Activated CD4-positive, alpha-beta T cell treated with anti-CD3 and anti-CD28 coated beads for 1 hour (primary cell): ENCODE data around the gene FNIP1.
"Not testable (repeated sequence)": the region's sequence is repeated elsewhere in the genome, so short reads cannot be mapped to it uniquely, and the experiment has no call there.

ENCODE experiments used
- DNase-seq: peaks from one replicate; pipeline ENCODE4 v3.0.0-alpha.2; 2020

The FNIP1 gene

DNA sequence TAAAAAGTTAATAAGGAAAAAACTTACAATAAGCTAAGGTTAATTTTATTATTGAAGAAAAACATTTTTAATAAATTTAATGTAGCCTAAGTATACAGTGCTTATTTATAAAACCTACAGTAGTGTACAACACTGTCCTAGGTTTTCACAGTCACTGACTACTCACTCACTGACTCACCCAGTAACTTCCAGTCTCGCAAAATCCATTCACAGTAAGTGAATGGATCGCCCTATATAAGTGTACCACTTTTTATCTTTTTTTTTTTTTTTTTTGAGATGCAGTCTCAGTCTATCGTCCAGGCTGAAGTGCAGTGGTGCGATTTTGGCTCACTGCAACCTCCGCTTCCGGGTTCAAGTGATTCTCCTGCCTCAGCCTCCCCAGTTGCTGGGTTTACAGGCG is 47.7 kb downstream of the FNIP1 start:
- DNase-seq, result no peak

- DNase-seq, result no peak
Measured at GRCh38 chr5:131747180-131748105, 49.4 kb downstream of the FNIP1 start.

DNA sequence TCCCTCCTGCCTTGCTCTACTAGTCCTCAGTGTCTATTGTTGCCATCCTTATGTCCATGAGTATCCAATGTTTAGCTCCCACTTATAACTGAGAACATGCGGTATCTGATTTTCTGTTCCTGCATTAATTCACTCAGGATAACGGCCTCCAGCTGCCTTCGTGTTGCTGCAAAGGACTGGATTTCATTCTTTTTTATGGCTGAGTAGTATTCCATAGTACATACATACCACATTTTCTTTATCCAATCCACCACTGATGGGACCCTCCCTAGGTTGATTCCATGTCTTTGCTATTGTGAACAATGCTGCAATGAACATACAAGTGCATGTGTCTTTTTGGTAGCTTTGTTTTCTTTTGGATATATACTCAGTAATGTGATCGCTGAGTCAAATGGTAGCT is 50.4 kb downstream of the FNIP1 start:
- no peak for DNase-seq

DNA sequence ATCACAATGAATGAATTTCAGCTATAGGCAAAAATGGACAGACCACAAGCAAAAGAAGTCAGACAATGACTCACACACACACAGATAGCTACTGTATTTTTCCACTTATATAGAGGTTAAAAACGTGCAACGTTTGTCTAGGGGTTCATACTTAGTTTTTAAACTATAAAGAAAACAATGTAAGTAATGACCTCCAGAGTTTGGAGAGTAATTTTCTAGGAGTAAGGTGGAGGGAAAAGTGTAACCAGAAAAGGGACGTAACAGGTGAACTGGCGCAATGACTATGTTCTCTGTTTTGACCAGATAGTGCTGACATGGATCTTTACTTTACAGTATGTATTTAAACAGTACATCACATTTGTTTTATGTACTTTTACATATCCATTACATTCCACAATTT is 51.1 kb downstream of the FNIP1 start:
- DNase-seq, result no peak

- no peak for DNase-seq
Measured at GRCh38 chr5:131745155-131745554, 51.7 kb downstream of the FNIP1 start.

DNA sequence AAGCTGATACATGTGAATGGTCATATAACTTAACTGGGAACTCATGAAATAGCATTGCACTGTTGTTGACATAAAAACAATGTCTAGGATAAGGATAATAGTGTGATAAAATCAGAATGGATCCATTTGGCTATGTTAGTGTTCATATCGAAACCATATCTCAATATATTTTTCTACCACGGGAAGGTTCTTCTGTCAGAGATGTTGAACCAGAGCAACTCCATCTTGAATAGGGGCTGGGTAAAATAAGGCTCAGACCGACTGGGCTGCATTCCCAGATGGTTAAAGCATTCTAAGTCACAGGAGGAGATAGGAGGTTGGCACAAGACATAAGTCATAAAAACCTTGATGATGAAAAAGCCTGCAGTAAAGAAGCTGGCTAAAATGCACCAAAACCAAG is 56.3 kb downstream of the FNIP1 start:
- DNase-seq, result no peak

GRCh38 chr5:131735393-131735792 is 61.4 kb downstream of the FNIP1 start:
- DNase-seq, result no peak

GRCh38 chr5:131734939-131735338 is 61.9 kb downstream of the FNIP1 start:
- DNase-seq, result not testable (repeated sequence)

- not testable (repeated sequence) for DNase-seq
Measured at GRCh38 chr5:131729292-131729691, 67.5 kb downstream of the FNIP1 start.

DNA sequence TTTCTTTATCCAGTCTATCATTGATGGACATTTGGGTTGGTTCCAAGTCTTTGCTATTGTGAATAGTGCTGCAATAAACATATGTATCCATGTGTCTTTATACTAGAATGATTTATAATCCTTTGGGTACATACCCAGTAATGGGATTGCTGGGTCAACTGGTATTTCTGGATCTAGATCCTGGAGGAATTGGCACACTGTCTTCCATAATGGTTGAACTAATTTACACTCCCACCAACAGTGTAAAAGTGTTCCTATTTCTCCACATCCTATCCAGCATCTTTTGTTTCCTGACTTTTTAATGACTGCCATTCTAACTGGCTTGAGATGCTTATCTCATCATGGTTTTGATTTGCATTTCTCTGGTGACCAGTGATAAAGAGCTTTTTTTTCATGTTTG is 72.7 kb downstream of the FNIP1 start:
- not testable (repeated sequence) for DNase-seq

DNA sequence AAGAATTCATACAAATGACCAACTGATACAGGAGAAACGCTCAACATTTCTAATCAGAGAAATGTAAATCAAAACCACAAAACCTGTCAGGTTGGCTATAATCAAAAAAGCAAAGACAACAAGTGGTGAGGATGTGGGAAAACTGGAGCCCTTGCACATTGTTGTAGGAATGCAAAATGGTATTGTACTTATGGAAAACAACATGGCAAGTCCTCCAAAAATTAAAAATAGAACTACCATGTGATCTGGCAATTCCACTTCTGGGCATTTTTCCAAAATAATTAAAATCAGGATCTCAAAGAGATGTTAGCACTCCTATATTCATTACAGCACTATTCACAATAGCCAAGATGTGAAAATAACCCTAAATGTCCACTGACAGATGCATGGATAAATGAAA is 76.1 kb downstream of the FNIP1 start:
- DNase-seq, result no peak

GRCh38 chr5:131719564-131719963 is 77.3 kb downstream of the FNIP1 start:
- DNase-seq, result no peak

GRCh38 chr5:131718487-131719014 is 78.3 kb downstream of the FNIP1 start:
- no peak for DNase-seq

GRCh38 chr5:131717164-131717563 is 79.7 kb downstream of the FNIP1 start:
- not testable (repeated sequence) for DNase-seq

- no peak for DNase-seq
Measured at GRCh38 chr5:131716650-131717049, 80.2 kb downstream of the FNIP1 start.

DNA sequence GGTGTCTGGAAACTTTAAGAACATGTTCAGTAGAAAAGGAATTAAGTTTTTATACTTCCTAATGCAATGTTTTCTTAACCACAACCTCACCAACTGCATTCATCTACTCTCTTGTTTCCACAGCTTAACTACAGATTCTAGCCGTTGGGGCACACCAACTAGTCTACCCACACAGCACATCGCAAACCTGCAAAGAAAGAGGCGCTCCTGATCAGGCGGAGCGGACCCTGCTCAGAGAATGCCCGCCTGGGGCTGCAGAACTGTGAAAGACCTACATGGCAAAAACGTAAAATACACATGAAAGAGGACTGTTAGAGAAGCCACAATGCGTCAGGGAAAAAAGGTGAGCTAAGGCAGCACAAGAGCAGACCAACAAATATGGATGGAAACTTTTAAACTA is 86.4 kb downstream of the FNIP1 start:
- DNase-seq, result no peak

DNA sequence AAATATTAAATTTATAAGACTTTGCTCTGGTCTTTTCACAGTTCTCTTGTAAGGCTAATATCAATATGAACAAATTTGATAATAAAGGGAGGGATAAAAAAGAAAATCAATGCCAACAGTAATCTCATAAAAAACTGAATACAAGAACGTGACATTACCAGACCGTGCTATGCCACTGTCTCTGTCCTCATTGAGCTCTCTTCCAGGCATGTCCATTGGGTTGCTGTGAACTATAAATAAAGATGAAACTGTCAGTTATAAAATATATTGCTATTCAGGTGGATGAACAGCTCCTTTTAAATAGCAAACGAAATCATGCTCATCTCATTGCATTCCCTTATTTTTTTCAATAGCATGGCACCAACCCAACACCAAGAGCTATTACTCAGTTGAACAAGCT is 87.8 kb downstream of the FNIP1 start:
- DNase-seq, result no peak

GRCh38 chr5:131706281-131706680 is 90.5 kb downstream of the FNIP1 start:
- no peak for DNase-seq

GRCh38 chr5:131694926-131695325 is 101.9 kb downstream of the FNIP1 start:
- no peak for DNase-seq

GRCh38 chr5:131693894-131694293 is 102.9 kb downstream of the FNIP1 start:
- no peak for DNase-seq

DNA sequence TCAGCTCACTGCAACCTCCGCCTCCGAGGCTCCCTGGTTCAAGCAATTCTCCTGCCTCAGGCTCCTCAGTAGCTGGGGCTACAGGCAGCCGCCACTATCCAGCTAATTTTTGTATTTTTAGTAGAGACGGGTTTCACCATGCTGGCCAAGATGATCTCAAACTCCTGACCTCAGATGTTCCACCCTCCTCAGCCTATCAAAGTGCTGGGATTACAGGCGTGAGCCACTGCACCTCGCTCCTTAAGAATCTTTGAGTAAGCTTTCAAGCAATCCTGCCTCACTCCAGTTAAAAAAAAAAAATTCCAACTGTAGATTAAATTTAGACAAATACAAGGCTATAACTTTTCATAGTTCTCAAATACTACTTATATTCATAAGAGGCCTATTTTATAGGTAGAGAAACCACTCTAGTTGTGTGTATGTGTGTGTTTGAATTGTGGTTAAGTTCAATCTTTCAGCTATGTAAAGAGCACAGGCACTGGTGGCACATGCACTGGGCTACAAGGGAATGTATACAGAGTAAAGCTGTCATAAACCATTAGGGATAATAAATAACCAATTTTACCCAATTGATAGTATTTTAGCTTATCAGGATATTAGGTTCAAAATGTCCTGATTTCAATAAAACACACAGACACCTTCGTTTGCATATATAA is 111.2 kb downstream of the FNIP1 start:
- no peak for DNase-seq

DNA sequence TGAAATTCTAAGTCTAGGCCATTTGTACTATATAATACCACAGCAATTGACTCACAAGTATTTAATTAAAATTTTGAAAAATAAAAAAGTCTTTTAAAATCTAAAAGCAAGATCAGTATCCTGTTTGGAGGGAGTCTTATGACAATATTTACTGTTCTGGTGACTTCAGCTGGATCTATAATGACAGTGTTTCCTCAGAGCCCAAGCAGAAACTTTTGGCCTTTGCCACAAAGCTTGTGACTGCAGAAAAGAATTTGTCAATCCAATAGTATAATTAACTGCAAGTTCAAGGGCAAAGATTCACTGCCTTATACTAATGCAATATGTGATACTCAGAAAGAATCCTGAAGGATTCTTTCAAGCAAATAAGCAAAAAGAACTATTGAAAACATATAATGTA is 112.2 kb downstream of the FNIP1 start:
- DNase-seq, result no peak

- no peak for DNase-seq
Measured at GRCh38 chr5:131684051-131684450, 112.8 kb downstream of the FNIP1 start.

- DNase-seq, result no peak
Measured at GRCh38 chr5:131682826-131683225, 114.0 kb downstream of the FNIP1 start.
